Fibroblast of upper back skin (primary cell): ENCODE data around the gene PRKCA.
A peak's percentile ranks its signal among the peaks of the same experiment; 100 is the strongest.

Experiments used
- DNase-seq: peaks from one replicate; pipeline ENCODE4 v3.0.0-alpha.2; 2013

The PRKCA gene

DNA sequence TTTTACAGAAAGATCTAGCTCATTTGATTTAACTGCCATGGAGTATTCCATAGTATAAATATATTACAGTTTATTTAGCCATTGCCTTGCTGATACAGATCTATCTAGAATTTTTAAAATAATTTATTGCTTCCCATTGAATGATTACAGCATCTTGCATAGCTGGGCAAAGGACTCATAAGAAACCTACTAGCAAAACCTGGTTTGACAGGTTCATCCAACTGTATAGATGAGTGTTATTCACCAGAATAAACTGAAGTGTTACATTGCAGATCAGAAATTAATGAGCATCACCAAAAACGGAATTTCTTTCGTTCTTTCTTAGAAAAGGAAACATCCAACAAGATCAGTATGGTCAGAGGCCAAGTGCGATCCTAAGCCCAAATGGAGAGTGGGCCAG lies 330.3 kb downstream of the PRKCA start:
- no peak for DNase-seq

DNA sequence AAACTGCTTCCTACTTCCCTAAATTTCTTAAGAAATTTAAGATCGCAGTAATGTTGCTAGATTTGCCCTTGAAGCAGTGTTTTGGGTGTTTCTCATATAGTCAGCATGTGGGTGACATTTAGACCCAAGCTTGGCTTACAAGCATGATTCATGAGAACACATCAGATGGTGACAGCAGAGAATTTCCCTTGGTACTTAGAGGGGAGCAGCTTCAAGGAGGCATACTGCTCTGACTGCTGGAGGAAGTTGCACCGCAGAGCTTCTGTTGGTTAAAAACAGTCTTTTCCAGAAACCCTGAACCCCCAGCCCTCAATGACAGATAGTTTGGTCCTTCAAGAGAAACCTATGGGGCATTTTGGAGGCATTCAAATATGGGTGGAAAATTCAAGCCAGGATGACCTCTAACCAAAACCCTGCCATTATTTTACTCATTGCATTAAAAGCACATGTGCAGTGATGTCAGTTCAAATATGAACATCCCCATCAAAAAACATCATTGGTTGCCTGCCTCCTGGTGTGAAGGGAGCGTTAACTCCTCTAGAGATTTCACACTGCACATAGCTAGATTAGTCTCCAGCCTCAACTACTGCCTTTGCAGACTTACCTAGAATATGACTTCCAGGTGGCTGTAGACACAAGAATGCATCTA lies 331.0 kb downstream of the PRKCA start:
- DNase-seq: peak; percentile 86

GRCh38 chr17:66634193-66634592 lies 331.8 kb downstream of the PRKCA start:
- no peak for DNase-seq

GRCh38 chr17:66635386-66636045 lies 333.1 kb downstream of the PRKCA start:
- no peak for DNase-seq

DNA sequence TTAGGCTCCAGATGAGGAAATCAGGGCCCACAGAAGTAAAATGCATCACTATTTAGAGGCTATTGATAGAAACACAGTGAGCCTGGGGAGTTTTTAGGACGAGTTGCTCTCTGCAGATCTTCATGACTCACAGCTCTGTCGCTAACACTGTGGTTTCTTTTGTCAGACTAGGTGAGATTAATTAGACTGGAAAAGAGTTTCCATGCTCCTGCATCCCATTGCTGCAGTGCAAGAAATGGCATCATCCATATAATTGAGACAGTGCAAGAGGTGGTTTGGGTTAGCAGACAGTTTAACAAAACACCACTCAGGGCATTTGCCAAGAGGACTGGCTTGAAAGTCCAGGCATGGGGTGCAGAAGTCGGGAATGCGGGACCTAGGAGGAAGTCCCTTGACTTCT lies 333.7 kb downstream of the PRKCA start:
- DNase-seq: peak; percentile 89

GRCh38 chr17:66637491-66637890 lies 335.1 kb downstream of the PRKCA start:
- no peak for DNase-seq

- no peak for DNase-seq
Measured at GRCh38 chr17:66638707-66639479, 336.5 kb downstream of the PRKCA start.

GRCh38 chr17:66643815-66644710 lies 341.6 kb downstream of the PRKCA start:
- DNase-seq: no peak

- DNase-seq: no peak
Measured at GRCh38 chr17:66645259-66645658, 342.8 kb downstream of the PRKCA start.

GRCh38 chr17:66647391-66647983 lies 345.1 kb downstream of the PRKCA start:
- no peak for DNase-seq

- no peak for DNase-seq
Measured at GRCh38 chr17:66649818-66650543, 347.6 kb downstream of the PRKCA start.

DNA sequence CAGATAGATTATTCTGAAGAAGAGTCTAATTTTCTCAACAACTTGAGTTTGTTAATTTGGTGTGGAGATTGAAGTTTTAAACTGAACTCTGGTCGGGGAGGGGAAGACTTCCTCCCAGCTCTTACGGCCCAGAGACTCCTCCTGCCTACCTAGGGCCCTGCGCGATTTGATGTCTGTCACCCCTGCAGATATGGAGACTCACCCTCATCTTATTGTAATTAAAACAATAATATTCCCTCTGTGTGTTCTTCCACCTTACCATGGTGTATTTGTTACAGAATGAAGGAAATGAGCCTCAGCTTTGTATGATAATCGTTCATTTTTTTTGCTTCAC lies 348.1 kb downstream of the PRKCA start:
- no peak for DNase-seq

GRCh38 chr17:66652840-66653507 lies 350.6 kb downstream of the PRKCA start:
- DNase-seq: peak; percentile 45

GRCh38 chr17:66654106-66654740 lies 351.8 kb downstream of the PRKCA start:
- DNase-seq: peak; percentile 36

GRCh38 chr17:66654764-66655163 lies 352.4 kb downstream of the PRKCA start:
- DNase-seq: no peak

DNA sequence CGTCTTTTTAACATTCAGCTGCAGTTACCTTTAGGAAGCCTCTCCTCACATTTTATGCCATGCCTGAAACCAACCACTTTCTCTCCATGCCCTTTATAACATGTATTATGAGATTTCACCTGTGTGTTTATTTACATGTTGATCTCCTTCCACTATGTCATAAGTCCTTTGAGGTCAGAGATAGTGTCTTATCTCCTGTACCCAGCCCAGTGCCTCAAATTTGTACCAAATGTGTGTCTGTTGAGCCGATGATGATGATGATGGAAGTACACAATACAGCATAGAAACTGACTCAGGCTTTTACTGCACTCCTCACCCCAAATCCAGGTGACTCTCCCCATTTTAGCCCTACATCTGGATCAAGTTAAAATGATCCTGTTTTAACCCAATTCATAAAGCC lies 353.0 kb downstream of the PRKCA start:
- DNase-seq: no peak

- DNase-seq: peak; percentile 32
Measured at GRCh38 chr17:66655861-66656260, 353.4 kb downstream of the PRKCA start.

GRCh38 chr17:66661411-66662256 lies 359.2 kb downstream of the PRKCA start:
- no peak for DNase-seq

GRCh38 chr17:66662496-66662895 lies 360.1 kb downstream of the PRKCA start:
- no peak for DNase-seq

- no peak for DNase-seq
Measured at GRCh38 chr17:66663041-66663606, 360.7 kb downstream of the PRKCA start.
